ENCODE results near the gene DDX11.
A peak's percentile ranks its signal among the peaks of the same experiment; 100 is the strongest.
"Not testable (repeated sequence)": the region's sequence is repeated elsewhere in the genome, so short reads cannot be mapped to it uniquely, and the experiment has no call there.

DDX11 gene

GRCh38 chr12:31073527-31074332 is at the start of gene DDX11:
Gene DDX11, plus strand, starts transcription at chr12:31073860. Its CDS starts 4,534 bp downstream, at chr12:31078394.
- DNase-seq: peak; percentile 96

- DNase-seq: no peak
These were observed 47.5 kb upstream of the DDX11 start for GRCh38 chr12:31026202-31026601.

GRCh38 chr12:31027006-31027405 is 46.7 kb upstream of the DDX11 start:
- DNase-seq: not testable (repeated sequence)

GRCh38 chr12:31029468-31029867 is 44.2 kb upstream of the DDX11 start:
- no peak for DNase-seq

- no peak for DNase-seq
These were observed 43.6 kb upstream of the DDX11 start for GRCh38 chr12:31029916-31030562.

GRCh38 chr12:31031951-31032335 is 41.7 kb upstream of the DDX11 start:
- DNase-seq: no peak

- DNase-seq: no peak
These were observed 40.5 kb upstream of the DDX11 start for GRCh38 chr12:31033146-31033545.

GRCh38 chr12:31033681-31034080 is 40.0 kb upstream of the DDX11 start:
- no peak for DNase-seq

GRCh38 chr12:31034372-31034771 is 39.3 kb upstream of the DDX11 start:
- no peak for DNase-seq

- DNase-seq: no peak
These were observed 38.4 kb upstream of the DDX11 start for GRCh38 chr12:31035226-31035625.

- DNase-seq: no peak
These were observed 37.5 kb upstream of the DDX11 start for GRCh38 chr12:31035967-31036665.

GRCh38 chr12:31037028-31037427 is 36.6 kb upstream of the DDX11 start:
- DNase-seq: no peak

GRCh38 chr12:31037931-31038330 is 35.7 kb upstream of the DDX11 start:
- DNase-seq: no peak

- no peak for DNase-seq
These were observed 32.6 kb upstream of the DDX11 start for GRCh38 chr12:31041033-31041564.

- DNase-seq: not testable (repeated sequence)
These were observed 23.5 kb upstream of the DDX11 start for GRCh38 chr12:31050143-31050542.

GRCh38 chr12:31050548-31050947 is 23.1 kb upstream of the DDX11 start:
- not testable (repeated sequence) for DNase-seq

GRCh38 chr12:31051692-31052091 is 22.0 kb upstream of the DDX11 start:
- not testable (repeated sequence) for DNase-seq

GRCh38 chr12:31052121-31052520 is 21.5 kb upstream of the DDX11 start:
- not testable (repeated sequence) for DNase-seq

GRCh38 chr12:31052666-31053439 is 20.8 kb upstream of the DDX11 start:
- not testable (repeated sequence) for DNase-seq

- DNase-seq: not testable (repeated sequence)
These were observed 19.7 kb upstream of the DDX11 start for GRCh38 chr12:31053944-31054343.

- DNase-seq: no peak
These were observed 16.0 kb upstream of the DDX11 start for GRCh38 chr12:31057671-31058070.

- not testable (repeated sequence) for DNase-seq
These were observed 7.5 kb upstream of the DDX11 start for GRCh38 chr12:31066196-31066595.

- not testable (repeated sequence) for DNase-seq
These were observed 6.0 kb upstream of the DDX11 start for GRCh38 chr12:31067656-31068055.

All from CD4-positive, alpha-beta T cell treated with Interleukin-6 for 4 hours (primary cell).